Raji (cell line): ENCODE data around the gene ELMO3.

ENCODE experiments used
- POLR2A ChIP-seq: IDR thresholded peaks from 2 replicates; pipeline ENCODE4 v1.6.1; 2011; ENCODE audit warnings: low read depth, low read length, control low read depth; ENCODE audit not compliant: insufficient read depth

The ELMO3 gene

GRCh38 chr16:67243481-67243880, 44.5 kb downstream of the ELMO3 start:
- TF ChIP-seq POLR2A = no peak

GRCh38 chr16:67244387-67245185, 45.7 kb downstream of the ELMO3 start:
- TF ChIP-seq POLR2A = peak; percentile 59

GRCh38 chr16:67245186-67245585, 46.3 kb downstream of the ELMO3 start:
- no peak for TF ChIP-seq POLR2A

GRCh38 chr16:67245674-67246080, 46.7 kb downstream of the ELMO3 start:
- TF ChIP-seq POLR2A = no peak

GRCh38 chr16:67246081-67246755, 47.3 kb downstream of the ELMO3 start:
- TF ChIP-seq POLR2A = peak; percentile 58

GRCh38 chr16:67246756-67247191, 47.8 kb downstream of the ELMO3 start:
- TF ChIP-seq POLR2A = no peak

GRCh38 chr16:67247192-67248072, 48.5 kb downstream of the ELMO3 start, which contains the start of gene FHOD1:
FHOD1 (minus strand) TSS chr16:67247481; CDS start chr16:67247410, 71 bp downstream.
- TF ChIP-seq POLR2A = peak; percentile 73

- no peak for TF ChIP-seq POLR2A
Measured at GRCh38 chr16:67248073-67248400, 49.1 kb downstream of the ELMO3 start.

GRCh38 chr16:67248401-67249177, 49.7 kb downstream of the ELMO3 start, which contains the start of gene SLC9A5:
SLC9A5 (plus strand) TSS chr16:67248979; CDS start chr16:67249015, 36 bp downstream.
- TF ChIP-seq POLR2A = no peak

- TF ChIP-seq POLR2A = no peak
Measured at GRCh38 chr16:67249178-67250044, 50.5 kb downstream of the ELMO3 start.

- no peak for TF ChIP-seq POLR2A
Measured at GRCh38 chr16:67250045-67250327, 51.1 kb downstream of the ELMO3 start.

- no peak for TF ChIP-seq POLR2A
Measured at GRCh38 chr16:67252609-67253497, 53.9 kb downstream of the ELMO3 start.
